ENCODE results near the gene NRL.

DNA sequence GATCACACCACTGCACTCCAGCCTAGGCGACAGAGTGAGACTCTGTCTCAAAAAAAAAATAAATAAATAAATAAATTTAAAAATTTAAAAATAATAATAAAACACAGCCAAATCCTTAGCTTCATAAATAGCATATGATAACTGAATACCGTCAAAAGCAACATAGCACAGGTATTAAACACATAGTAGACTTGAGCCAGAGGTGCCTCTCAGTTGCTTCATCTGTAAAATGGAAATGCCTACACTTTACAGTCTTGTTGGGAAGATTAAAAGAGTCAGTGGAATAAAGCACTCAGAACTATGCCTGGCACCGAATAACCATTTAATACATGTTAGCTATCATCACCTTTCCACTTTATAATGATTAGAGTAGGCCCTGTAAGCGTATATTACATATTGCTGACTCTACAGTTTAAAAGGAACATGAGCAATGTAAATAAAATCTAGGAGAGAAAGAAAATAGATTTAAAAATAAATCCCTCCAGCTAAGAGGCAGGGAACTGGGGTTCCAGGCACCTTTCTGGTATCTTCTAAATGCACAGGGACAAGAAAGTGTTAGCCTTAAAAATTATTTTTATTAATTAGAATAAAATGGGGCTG lies 8.0 kb downstream of the NRL start:
- TF ChIP-seq, protein P1, sequence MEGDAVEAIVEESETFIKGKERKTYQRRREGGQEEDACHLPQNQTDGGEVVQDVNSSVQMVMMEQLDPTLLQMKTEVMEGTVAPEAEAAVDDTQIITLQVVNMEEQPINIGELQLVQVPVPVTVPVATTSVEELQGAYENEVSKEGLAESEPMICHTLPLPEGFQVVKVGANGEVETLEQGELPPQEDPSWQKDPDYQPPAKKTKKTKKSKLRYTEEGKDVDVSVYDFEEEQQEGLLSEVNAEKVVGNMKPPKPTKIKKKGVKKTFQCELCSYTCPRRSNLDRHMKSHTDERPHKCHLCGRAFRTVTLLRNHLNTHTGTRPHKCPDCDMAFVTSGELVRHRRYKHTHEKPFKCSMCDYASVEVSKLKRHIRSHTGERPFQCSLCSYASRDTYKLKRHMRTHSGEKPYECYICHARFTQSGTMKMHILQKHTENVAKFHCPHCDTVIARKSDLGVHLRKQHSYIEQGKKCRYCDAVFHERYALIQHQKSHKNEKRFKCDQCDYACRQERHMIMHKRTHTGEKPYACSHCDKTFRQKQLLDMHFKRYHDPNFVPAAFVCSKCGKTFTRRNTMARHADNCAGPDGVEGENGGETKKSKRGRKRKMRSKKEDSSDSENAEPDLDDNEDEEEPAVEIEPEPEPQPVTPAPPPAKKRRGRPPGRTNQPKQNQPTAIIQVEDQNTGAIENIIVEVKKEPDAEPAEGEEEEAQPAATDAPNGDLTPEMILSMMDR (conservative IDR thresholded peaks at IDR 0.05; ENCODE audit: low read length) = no peak
- no peak for TF ChIP-seq EZH2phosphoT487 (IDR thresholded peaks at IDR 0.05; ENCODE audit: borderline replicate concordance, low read depth, low read length)
